Esophagus squamous epithelium (tissue), 5 donors: ENCODE measurements around the gene SMIM24. TPM values are rescaled to one million over a fixed set of nuclear protein-coding genes. Genes with fewer than 3 reads are reported as not detected.
A peak's percentile ranks its signal among the peaks of the same experiment; 100 is the strongest.

Experiments
- DNase-seq: peaks from one replicate; lab custom pipeline; 2025; lab: John Stamatoyannopoulos, UW
- H3K27ac ChIP-seq, 4 donors: fragments of 200-600 bp; sonication (generic); one replicate each; pipeline ENCODE4 v1.5.1; 2016 to 2019; ENCODE audit warnings: mild to moderate bottlenecking in 1 of 4
- H3K27me3 ChIP-seq, 4 donors: fragments of 200-600 bp; sonication (generic); 1 replicate in 3 of 4; 2 replicates in 1 of 4; pipeline versions ENCODE4 v1.5.1 to v1.6.0; 2017 to 2021; ENCODE audit warnings: antibody characterized with exemption in 1 of 4
- H3K36me3 ChIP-seq, 3 donors: fragments of 200-600 bp; sonication (generic); one replicate each; pipeline ENCODE4 v1.5.1; 2016 to 2019
- H3K4me1 ChIP-seq, 3 donors: fragments of 200-600 bp; sonication (generic); one replicate each; pipeline ENCODE4 v1.5.1; 2017 to 2019
- H3K4me3 ChIP-seq, 4 donors: fragments of 200-600 bp; sonication (generic); 1 replicate in 3 of 4; 2 replicates in 1 of 4; pipeline ENCODE4 v1.5.1; 2016 to 2019; ENCODE audit warnings: mild to moderate bottlenecking in 2 of 4, moderate library complexity in 1 of 4
- H3K9me3 ChIP-seq, 3 donors: fragments of 200-600 bp; sonication (generic); one replicate each; pipeline ENCODE4 v1.5.1; 2016 to 2019
- CTCF ChIP-seq, 6 experiments: fragments of 450-650 bp in 4 of 6; fragments of 200-600 bp in 2 of 6; sonication (generic) in 2 of 6; IDR thresholded peaks; one replicate each; pipeline ENCODE4 v1.5.1; 2016 to 2019; ENCODE audit warnings: antibody characterized with exemption in 6 of 6, mild to moderate bottlenecking in 4 of 6, moderate library complexity in 4 of 6
- POLR2A ChIP-seq, 4 donors: fragments of 450-650 bp; IDR thresholded peaks; one replicate each; pipeline ENCODE4 v1.6.1; 2017; ENCODE audit warnings: antibody characterized with exemption in 4 of 4, mild to moderate bottlenecking in 4 of 4, moderate library complexity in 3 of 4
- WGBS, 2 donors: methylation state at CpG; one replicate each; pipeline ENCODE4 v1.1.5; 2018; 5-methylcytosine and 5-hydroxymethylcytosine counted together
- intact Hi-C: fragments of 100-400 bp; cut with DNase I; formaldehyde crosslinking; loops from one replicate; pipeline ENCODE4 v1.15.0; 2022
- total RNA-seq, 4 donors: library from RNA; depleted of rRNA; stranded (reverse); fragments of >200 nt; gene quantifications; one replicate each; pipeline ENCODE4 v1.1.0, GENCODE V29; 2016
- donor health status: DM: yes; HTN: yes; CAD: no.

Gene SMIM24
- total RNA-seq, 4 donors from 2014 or later = not detected

GRCh38 chr19:3463714-3464586 is 16.4 kb downstream of the SMIM24 start:
- Histone ChIP-seq H3K4me1 (peaks cover 9 to 65% (median 19%) of the 10 kb centered on the region in 3 donors), H3K27ac (peak overlapping the region in 3 of 4 donors; percentile 55 to 65 (median 60)), H3K9me3 (no peaks in the 10 kb centered on the region), H3K36me3 (peaks cover 17 to 63% (median 19%) of the 10 kb centered on the region in 3 donors), H3K27me3 (no peaks in the 10 kb centered on the region), H3K4me3 (no peak overlapping the region)
- no peak for DNase-seq
- WGBS, 2 donors = 87 to 92% methylated on average over 3 to 9 of the region's 57 CpGs
- intact Hi-C loops = no loop called here
- no peak for TF ChIP-seq CTCF (IDR thresholded peaks at IDR 0.05)

- peaks cover 17 to 65% (median 24%) of the 10 kb centered on the region in 3 donors for H3K4me1 ChIP-seq
- peak overlapping the region in 3 of 4 donors; percentile 55 to 65 (median 60) for H3K27ac ChIP-seq
- TF ChIP-seq POLR2A (IDR thresholded peaks at IDR 0.05) (no peak), CTCF (IDR thresholded peaks at IDR 0.05) (no peak)
- intact Hi-C loops = no loop called here
- no peaks in the 10 kb centered on the region for H3K27me3 ChIP-seq
- H3K36me3 ChIP-seq = peaks cover 17 to 71% (median 19%) of the 10 kb centered on the region in 3 donors
- DNase-seq = no peak
- H3K4me3 ChIP-seq = no peak overlapping the region
- WGBS, 2 donors = 73 to 79% methylated on average over 7 to 11 of the region's 58 CpGs
- no peaks in the 10 kb centered on the region for H3K9me3 ChIP-seq
Observed at GRCh38 chr19:3462991-3463713, 17.2 kb downstream of the SMIM24 start.

- intact Hi-C loops = no loop called here
- Histone ChIP-seq H3K36me3 (peaks cover 26 to 98% (median 36%) of the 10 kb centered on the region in 3 donors), H3K9me3 (no peaks in the 10 kb centered on the region), H3K4me3 (no peak overlapping the region), H3K4me1 (peaks cover 21 to 63% (median 26%) of the 10 kb centered on the region in 3 donors), H3K27ac (peak overlapping the region in 3 of 4 donors; percentile 82 to 88 (median 88)), H3K27me3 (no peaks in the 10 kb centered on the region)
- 81 to 83% methylated on average over 5 to 8 of the region's 15 CpGs for WGBS, 2 donors
- no peak for TF ChIP-seq CTCF (IDR thresholded peaks at IDR 0.05)
- DNase-seq = no peak
Observed at GRCh38 chr19:3459965-3460582, 20.3 kb downstream of the SMIM24 start.

DNA sequence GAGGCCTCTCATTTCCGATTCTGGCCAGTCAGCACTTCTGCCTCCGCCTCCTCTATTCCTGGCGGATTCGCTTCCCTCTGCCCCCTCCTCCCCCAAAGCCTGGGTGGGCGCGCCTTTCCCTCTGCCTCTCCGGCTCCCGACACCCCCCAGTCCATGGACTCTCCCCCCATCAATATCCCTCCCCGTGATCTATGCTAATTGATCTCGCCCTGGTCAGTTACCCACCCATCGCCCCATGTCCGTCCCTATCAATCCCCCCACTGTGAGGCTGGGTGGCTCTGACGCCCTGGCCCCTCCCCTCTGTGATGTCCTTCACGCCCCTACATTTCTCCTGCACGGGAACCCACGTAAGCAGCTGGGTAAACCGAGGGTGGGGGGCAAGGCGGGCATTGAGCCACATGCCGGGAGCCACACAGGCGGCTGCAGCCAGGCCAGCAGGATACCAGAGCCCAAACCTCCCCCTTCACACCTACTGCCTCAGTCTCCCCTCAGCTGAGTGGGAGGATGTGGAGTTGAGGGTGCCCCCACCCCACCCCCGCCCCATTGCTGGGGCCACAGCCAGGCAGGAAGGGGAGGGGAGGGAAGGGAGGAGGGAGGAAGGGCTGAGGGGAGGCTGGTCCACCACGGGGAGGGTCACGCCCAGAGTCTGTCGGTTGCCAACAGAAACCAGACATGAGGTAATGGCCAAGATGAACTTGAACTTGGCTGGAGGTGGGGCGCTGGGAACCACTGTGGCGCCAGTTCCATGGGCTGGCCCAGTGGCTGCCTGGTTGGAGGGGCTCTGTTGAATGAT is 21.0 kb downstream of the SMIM24 start:
- peak overlapping the region; percentile 56 to 88 (median 85) for H3K27ac ChIP-seq
- peaks cover 33 to 100% (median 44%) of the 10 kb centered on the region in 3 donors for H3K36me3 ChIP-seq
- TF ChIP-seq CTCF (IDR thresholded peaks at IDR 0.05) (no peak), POLR2A (IDR thresholded peaks at IDR 0.05) (no peak)
- no peak for DNase-seq
- intact Hi-C loops = no loop called here
- no peaks in the 10 kb centered on the region for H3K27me3 ChIP-seq
- 50 to 65% methylated on average over 16 to 17 of the region's 26 CpGs for WGBS, 2 donors
- H3K4me1 ChIP-seq = peaks cover 21 to 58% (median 26%) of the 10 kb centered on the region in 3 donors
- no peaks in the 10 kb centered on the region for H3K9me3 ChIP-seq
- H3K4me3 ChIP-seq = peak overlapping the region in 1 of 4 donors; percentile 9
